C4-2B (cell line): ENCODE results near the gene AKT1S1.

ENCODE experiments used
- ZFX ChIP-seq: fragments of 450-650 bp; IDR thresholded peaks from 2 replicates; pipeline ENCODE4 v1.6.1; 2017
- TF ChIP-seq, protein P1 (sequence below): fragments of 450-650 bp; conservative IDR thresholded peaks from 2 replicates; pipeline ENCODE4 v1.5.1; 2017; ENCODE audit warnings: mild to moderate bottlenecking

DNA sequence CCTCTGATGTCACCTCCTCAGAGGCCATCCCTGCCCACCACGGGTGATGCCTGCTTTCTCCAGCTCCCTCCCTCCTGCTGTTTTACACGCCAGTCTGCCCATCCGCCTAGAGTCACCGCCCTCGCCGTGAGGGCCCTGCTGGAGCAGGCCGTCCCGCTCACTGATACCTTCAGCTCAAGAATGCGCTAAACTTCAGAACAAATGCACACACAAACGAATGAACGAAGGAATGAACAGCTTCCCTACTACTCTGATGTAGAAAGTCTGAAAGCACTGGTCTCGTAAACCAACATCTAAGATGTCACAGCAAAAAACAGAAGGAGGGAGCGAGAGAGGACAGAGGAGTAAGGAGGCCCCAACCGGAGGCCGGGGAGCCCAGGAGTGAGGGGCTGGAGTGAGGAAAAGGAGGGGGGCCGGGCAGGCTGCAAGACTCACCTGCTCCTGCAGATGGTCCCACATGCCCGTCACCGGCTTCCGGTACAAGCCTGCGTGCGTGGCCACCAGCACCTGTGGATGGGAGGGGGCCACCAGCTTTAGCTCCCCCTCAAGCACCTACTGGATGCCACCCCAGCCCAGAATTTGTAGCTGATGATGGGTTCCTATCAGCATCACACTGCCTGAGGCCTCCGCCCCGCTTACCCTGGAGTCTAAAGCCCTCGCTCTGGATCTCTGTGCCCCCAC lies 13.8 kb downstream of the AKT1S1 start:
- TF ChIP-seq, protein P1, sequence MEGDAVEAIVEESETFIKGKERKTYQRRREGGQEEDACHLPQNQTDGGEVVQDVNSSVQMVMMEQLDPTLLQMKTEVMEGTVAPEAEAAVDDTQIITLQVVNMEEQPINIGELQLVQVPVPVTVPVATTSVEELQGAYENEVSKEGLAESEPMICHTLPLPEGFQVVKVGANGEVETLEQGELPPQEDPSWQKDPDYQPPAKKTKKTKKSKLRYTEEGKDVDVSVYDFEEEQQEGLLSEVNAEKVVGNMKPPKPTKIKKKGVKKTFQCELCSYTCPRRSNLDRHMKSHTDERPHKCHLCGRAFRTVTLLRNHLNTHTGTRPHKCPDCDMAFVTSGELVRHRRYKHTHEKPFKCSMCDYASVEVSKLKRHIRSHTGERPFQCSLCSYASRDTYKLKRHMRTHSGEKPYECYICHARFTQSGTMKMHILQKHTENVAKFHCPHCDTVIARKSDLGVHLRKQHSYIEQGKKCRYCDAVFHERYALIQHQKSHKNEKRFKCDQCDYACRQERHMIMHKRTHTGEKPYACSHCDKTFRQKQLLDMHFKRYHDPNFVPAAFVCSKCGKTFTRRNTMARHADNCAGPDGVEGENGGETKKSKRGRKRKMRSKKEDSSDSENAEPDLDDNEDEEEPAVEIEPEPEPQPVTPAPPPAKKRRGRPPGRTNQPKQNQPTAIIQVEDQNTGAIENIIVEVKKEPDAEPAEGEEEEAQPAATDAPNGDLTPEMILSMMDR = no peak
- no peak for TF ChIP-seq ZFX
